CD1c-positive myeloid dendritic cell (primary cell): ENCODE results near the gene RUSF1.
"Not testable (repeated sequence)": the region's sequence is repeated elsewhere in the genome, so short reads cannot be mapped to it uniquely, and the experiment has no call there.

ENCODE experiments used
- DNase-seq: peaks from one replicate; pipeline ENCODE4 v3.0.0-alpha.2; 2016; ENCODE audit errors: extremely low spot score

RUSF1 gene

GRCh38 chr16:31507929-31508705, at the start of gene RUSF1:
TSS of gene RUSF1 (minus strand) at chr16:31508391. CDS start at chr16:31508373, 18 bp downstream.
- DNase-seq, result peak; percentile 90

GRCh38 chr16:31542763-31543162, 34.6 kb upstream of the RUSF1 start:
- no peak for DNase-seq

GRCh38 chr16:31539762-31540161, 31.6 kb upstream of the RUSF1 start:
- not testable (repeated sequence) for DNase-seq

- DNase-seq, result not testable (repeated sequence)
These were observed 30.0 kb upstream of the RUSF1 start for GRCh38 chr16:31538243-31538598.

GRCh38 chr16:31537362-31538242, 29.4 kb upstream of the RUSF1 start:
- DNase-seq, result peak; percentile 5

- no peak for DNase-seq
These were observed 28.7 kb upstream of the RUSF1 start for GRCh38 chr16:31536804-31537361.

GRCh38 chr16:31535737-31536136, 27.5 kb upstream of the RUSF1 start:
- DNase-seq, result no peak

- peak; percentile 22 for DNase-seq
These were observed 24.7 kb upstream of the RUSF1 start for GRCh38 chr16:31532896-31533295.

GRCh38 chr16:31532120-31532519, 23.9 kb upstream of the RUSF1 start:
- no peak for DNase-seq

GRCh38 chr16:31531096-31531495, 22.9 kb upstream of the RUSF1 start:
- DNase-seq, result no peak

GRCh38 chr16:31530405-31530804, 22.2 kb upstream of the RUSF1 start:
- DNase-seq, result no peak

GRCh38 chr16:31529937-31530312, 21.7 kb upstream of the RUSF1 start:
- no peak for DNase-seq

GRCh38 chr16:31529108-31529936, 21.1 kb upstream of the RUSF1 start:
- DNase-seq, result no peak

GRCh38 chr16:31528523-31529107, 20.4 kb upstream of the RUSF1 start:
- no peak for DNase-seq

- no peak for DNase-seq
These were observed 19.6 kb upstream of the RUSF1 start, which contains the start of gene AHSP for GRCh38 chr16:31527734-31528274. TSS of gene AHSP (plus strand) at chr16:31527900. CDS start at chr16:31528140, 240 bp downstream.

GRCh38 chr16:31525113-31525512, 16.9 kb upstream of the RUSF1 start:
- no peak for DNase-seq

GRCh38 chr16:31523768-31524167, 15.6 kb upstream of the RUSF1 start:
- not testable (repeated sequence) for DNase-seq

GRCh38 chr16:31522071-31522470, 13.9 kb upstream of the RUSF1 start:
- no peak for DNase-seq

GRCh38 chr16:31521368-31521767, 13.2 kb upstream of the RUSF1 start:
- DNase-seq, result no peak

- no peak for DNase-seq
These were observed 11.7 kb upstream of the RUSF1 start for GRCh38 chr16:31519759-31520431.
